Esophagus squamous epithelium (tissue), 5 donors: Measurements from ENCODE around the gene P2RX4. TPM values are rescaled to one million over a fixed set of nuclear protein-coding genes. Genes with fewer than 3 reads are reported as not detected.

Source experiments
- DNase-seq: peaks from one replicate; lab custom pipeline; 2025; lab: John Stamatoyannopoulos, UW
- H3K27ac ChIP-seq, 4 donors: fragments of 200-600 bp; sonication (generic); one replicate each; pipeline ENCODE4 v1.5.1; 2016 to 2019; ENCODE audit warnings: mild to moderate bottlenecking in 1 of 4
- H3K27me3 ChIP-seq, 4 donors: fragments of 200-600 bp; sonication (generic); 1 replicate in 3 of 4; 2 replicates in 1 of 4; pipeline versions ENCODE4 v1.5.1 to v1.6.0; 2017 to 2021; ENCODE audit warnings: antibody characterized with exemption in 1 of 4
- H3K36me3 ChIP-seq, 3 donors: fragments of 200-600 bp; sonication (generic); one replicate each; pipeline ENCODE4 v1.5.1; 2016 to 2019
- H3K4me1 ChIP-seq, 3 donors: fragments of 200-600 bp; sonication (generic); one replicate each; pipeline ENCODE4 v1.5.1; 2017 to 2019
- H3K4me3 ChIP-seq, 4 donors: fragments of 200-600 bp; sonication (generic); 1 replicate in 3 of 4; 2 replicates in 1 of 4; pipeline ENCODE4 v1.5.1; 2016 to 2019; ENCODE audit warnings: mild to moderate bottlenecking in 2 of 4, moderate library complexity in 1 of 4
- H3K9me3 ChIP-seq, 3 donors: fragments of 200-600 bp; sonication (generic); one replicate each; pipeline ENCODE4 v1.5.1; 2016 to 2019
- POLR2A ChIP-seq, 4 donors: fragments of 450-650 bp; IDR thresholded peaks; one replicate each; pipeline ENCODE4 v1.6.1; 2017; ENCODE audit warnings: antibody characterized with exemption in 4 of 4, mild to moderate bottlenecking in 4 of 4, moderate library complexity in 3 of 4
- WGBS, 2 donors: methylation state at CpG; one replicate each; pipeline ENCODE4 v1.1.5; 2018; 5-methylcytosine and 5-hydroxymethylcytosine counted together
- intact Hi-C: fragments of 100-400 bp; cut with DNase I; formaldehyde crosslinking; loops from one replicate; pipeline ENCODE4 v1.15.0; 2022
- total RNA-seq, 4 donors: library from RNA; depleted of rRNA; stranded (reverse); fragments of >200 nt; gene quantifications; one replicate each; pipeline ENCODE4 v1.1.0, GENCODE V29; 2016
- TF ChIP-seq, protein P1 (sequence below), 6 experiments: fragments of 450-650 bp in 4 of 6; fragments of 200-600 bp in 2 of 6; sonication (generic) in 2 of 6; IDR thresholded peaks; one replicate each; pipeline ENCODE4 v1.5.1; 2016 to 2019; ENCODE audit warnings: antibody characterized with exemption in 6 of 6, mild to moderate bottlenecking in 4 of 6, moderate library complexity in 4 of 6
- donor health status: DM: yes; HTN: yes; CAD: no.

The P2RX4 gene
- total RNA-seq, 4 donors from 2014 or later = 13.0 to 32.3 (median 19.9) TPM

DNA sequence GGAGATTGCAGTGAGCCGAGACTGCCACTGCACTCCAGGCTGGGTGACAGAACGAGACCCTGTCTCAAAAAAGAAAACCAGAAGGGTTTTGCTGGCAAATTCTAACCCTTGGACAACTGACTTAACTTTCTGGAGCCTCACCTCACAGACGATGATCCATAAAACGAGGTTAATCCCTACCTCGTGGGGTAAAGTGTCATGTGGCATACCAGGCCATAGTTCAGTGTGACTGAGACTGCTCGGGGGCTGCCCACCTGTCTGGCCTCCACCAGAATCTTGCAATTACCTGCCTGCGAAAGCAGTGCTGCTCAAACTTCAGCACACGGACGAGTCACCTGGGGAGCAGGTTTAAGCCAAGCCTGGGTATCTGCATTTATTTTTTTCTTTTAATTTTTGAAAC, 26.8 kb downstream of the P2RX4 start:
- TF ChIP-seq POLR2A (IDR thresholded peaks at IDR 0.05) = no peak
- TF ChIP-seq, protein P1, sequence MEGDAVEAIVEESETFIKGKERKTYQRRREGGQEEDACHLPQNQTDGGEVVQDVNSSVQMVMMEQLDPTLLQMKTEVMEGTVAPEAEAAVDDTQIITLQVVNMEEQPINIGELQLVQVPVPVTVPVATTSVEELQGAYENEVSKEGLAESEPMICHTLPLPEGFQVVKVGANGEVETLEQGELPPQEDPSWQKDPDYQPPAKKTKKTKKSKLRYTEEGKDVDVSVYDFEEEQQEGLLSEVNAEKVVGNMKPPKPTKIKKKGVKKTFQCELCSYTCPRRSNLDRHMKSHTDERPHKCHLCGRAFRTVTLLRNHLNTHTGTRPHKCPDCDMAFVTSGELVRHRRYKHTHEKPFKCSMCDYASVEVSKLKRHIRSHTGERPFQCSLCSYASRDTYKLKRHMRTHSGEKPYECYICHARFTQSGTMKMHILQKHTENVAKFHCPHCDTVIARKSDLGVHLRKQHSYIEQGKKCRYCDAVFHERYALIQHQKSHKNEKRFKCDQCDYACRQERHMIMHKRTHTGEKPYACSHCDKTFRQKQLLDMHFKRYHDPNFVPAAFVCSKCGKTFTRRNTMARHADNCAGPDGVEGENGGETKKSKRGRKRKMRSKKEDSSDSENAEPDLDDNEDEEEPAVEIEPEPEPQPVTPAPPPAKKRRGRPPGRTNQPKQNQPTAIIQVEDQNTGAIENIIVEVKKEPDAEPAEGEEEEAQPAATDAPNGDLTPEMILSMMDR (IDR thresholded peaks at IDR 0.05) = no peak
- peaks cover 0 to 79% (median 6%) of the 10 kb centered on the region in 3 donors for H3K36me3 ChIP-seq
- H3K27ac ChIP-seq = no peak overlapping the region
- H3K27me3 ChIP-seq = no peaks in the 10 kb centered on the region
- no peak for DNase-seq
- peaks cover 16 to 25% (median 19%) of the 10 kb centered on the region in 3 donors for H3K4me1 ChIP-seq
- 83 to 86% methylated on average over 8 to 9 of the region's 9 CpGs for WGBS, 2 donors
- H3K4me3 ChIP-seq = no peak overlapping the region
- H3K9me3 ChIP-seq = no peaks in the 10 kb centered on the region
- intact Hi-C loops = no loop called here

DNA sequence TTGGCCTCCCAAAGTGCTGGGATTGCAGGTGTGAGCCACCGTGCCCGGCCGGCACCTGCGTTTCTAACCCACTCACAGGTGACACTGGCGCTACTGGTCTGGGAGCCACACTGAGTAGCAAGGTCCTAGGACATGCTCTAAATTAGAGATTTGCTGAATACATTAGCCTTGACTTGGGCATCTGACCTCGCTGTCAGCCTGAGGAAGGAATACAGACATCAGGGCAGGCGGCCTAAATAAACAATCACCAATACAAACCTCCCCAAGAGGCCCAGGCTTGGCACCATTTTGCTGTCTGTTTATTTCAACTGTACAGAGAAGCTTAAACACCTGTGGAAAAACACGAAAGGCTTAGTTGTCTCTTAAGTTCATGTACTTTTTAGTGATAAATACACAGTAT, 27.5 kb downstream of the P2RX4 start:
- 74 to 94% methylated on average over 5 to 7 of the region's 8 CpGs for WGBS, 2 donors
- TF ChIP-seq, protein P1 (IDR thresholded peaks at IDR 0.05) = no peak
- no peak for TF ChIP-seq POLR2A (IDR thresholded peaks at IDR 0.05)
- intact Hi-C loops = no loop called here
- Histone ChIP-seq H3K27ac (no peak overlapping the region), H3K27me3 (no peaks in the 10 kb centered on the region), H3K36me3 (peaks cover 0 to 81% (median 6%) of the 10 kb centered on the region in 3 donors), H3K9me3 (no peaks in the 10 kb centered on the region), H3K4me1 (peaks cover 16 to 25% (median 19%) of the 10 kb centered on the region in 3 donors), H3K4me3 (no peak overlapping the region)
- no peak for DNase-seq

DNA sequence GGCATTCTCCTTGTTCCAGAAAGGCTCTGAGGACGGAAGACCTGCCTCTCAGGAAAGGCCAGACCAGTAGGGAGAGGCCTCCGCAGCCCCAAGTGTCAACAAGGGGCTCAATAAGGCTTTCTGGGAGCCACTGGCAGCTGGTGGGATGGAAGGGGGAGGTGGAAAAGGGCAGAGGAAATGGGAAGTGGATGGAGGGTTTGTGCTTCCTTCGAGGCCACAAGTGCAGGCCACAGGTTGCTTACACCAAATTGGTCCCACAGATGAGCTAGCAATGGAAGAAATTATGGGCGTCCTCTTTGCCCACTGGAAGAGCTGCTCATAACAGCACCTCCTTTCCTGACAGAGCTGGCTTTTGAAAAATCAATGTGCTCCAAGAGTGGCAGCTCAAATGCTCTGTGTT, 28.2 kb downstream of the P2RX4 start:
- H3K9me3 ChIP-seq = no peaks in the 10 kb centered on the region
- no peak for DNase-seq
- TF ChIP-seq POLR2A (IDR thresholded peaks at IDR 0.05) = no peak
- TF ChIP-seq, protein P1 (IDR thresholded peaks at IDR 0.05) = no peak
- intact Hi-C loops = no loop called here
- H3K36me3 ChIP-seq = peaks cover 3 to 79% (median 6%) of the 10 kb centered on the region in 3 donors
- H3K27me3 ChIP-seq = no peaks in the 10 kb centered on the region
- H3K27ac ChIP-seq = no peak overlapping the region
- 80 to 96% methylated on average over 3 to 4 of the region's 4 CpGs for WGBS, 2 donors
- H3K4me1 ChIP-seq = peaks cover 16 to 25% (median 19%) of the 10 kb centered on the region in 3 donors
- H3K4me3 ChIP-seq = no peak overlapping the region

DNA sequence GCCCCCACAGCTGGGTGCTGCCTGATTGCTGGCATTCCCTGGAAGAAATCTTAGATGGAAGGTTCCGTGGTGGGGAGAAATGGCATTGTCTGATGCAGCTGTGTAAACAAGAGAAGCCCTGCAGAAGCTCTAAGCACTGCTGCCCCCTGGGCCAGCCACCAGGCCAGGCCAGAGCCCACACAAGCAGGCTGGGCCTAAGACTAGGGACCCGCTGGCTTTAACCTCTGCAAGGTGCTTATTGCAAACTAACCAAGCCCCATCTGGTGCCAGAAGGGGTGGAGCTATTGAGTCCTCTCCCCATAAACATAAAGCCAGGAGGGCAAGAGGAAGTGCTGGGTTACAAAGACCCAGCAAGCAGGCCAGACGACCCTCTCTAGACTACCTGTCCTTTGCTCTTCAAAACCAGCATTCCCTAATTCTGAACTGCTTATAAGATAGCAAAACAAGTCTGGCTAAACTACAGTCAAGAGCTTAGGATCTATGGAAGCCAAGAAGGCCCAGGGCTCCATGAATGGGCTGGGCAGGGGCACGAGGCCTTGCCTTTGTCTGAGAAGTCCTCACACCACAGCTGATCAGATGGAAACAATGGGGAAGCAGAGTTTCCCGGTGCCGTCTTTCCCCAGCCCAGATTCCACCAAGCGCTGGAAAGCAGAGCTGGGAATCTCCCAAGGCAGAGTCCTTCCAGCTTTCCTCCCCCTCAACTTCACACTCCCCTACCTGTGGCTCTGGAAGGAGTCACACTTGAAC, 28.8 kb downstream of the P2RX4 start:
- Histone ChIP-seq H3K27me3 (no peaks in the 10 kb centered on the region), H3K4me3 (no peak overlapping the region), H3K4me1 (peaks cover 16 to 25% (median 19%) of the 10 kb centered on the region in 3 donors), H3K9me3 (no peaks in the 10 kb centered on the region), H3K27ac (peak overlapping the region in 2 of 4 donors; percentile 22 to 64), H3K36me3 (peaks cover 10 to 79% (median 11%) of the 10 kb centered on the region in 3 donors)
- WGBS, 2 donors = 29 to 40% methylated on average over 6 of the region's 7 CpGs
- TF ChIP-seq, protein P1 (IDR thresholded peaks at IDR 0.05) = no peak
- TF ChIP-seq POLR2A (IDR thresholded peaks at IDR 0.05) = no peak
- DNase-seq = no peak
- intact Hi-C loops = no loop called here

DNA sequence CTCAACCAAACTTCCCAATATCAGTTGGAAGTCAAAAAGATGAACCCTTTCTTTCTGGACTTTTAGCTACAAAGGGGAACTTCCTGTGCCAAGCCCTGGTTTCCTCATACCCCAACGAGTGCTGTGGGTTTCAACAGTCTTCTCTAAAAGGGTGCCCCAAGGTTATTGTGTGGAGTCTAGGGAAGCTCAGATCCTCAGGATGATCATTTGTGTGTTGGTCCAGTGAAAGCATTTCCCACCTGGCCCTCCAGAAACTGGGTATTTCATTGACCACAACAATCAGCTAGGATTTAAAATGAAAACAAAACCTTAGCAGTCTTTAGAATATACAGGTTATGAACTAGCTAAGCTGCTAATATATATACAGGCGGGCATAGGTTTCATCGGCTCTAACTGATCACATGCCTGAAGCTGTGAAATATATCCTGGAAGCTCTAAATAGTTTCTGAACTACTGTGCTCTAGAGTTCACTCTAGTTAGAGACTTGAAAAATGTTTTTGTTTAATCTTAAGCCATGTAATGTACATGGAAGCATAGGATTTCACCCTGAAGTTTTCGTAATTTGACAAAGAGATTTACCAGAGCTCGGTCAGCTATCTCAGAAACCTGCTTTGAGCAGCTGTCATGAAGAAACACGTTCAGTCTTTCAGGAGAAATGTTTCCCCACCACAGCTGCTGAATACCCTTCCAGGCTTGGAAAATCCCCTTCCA, 29.6 kb downstream of the P2RX4 start:
- 43 to 44% methylated on average over 6 of the region's 6 CpGs for WGBS, 2 donors
- TF ChIP-seq, protein P1 (IDR thresholded peaks at IDR 0.05) = no peak
- TF ChIP-seq POLR2A (IDR thresholded peaks at IDR 0.05) = no peak
- peaks cover 15 to 80% (median 16%) of the 10 kb centered on the region in 3 donors for H3K36me3 ChIP-seq
- no peak for DNase-seq
- H3K27ac ChIP-seq = peak overlapping the region in 2 of 4 donors; percentile 22 to 64
- H3K4me1 ChIP-seq = peaks cover 16 to 25% (median 19%) of the 10 kb centered on the region in 3 donors
- no peaks in the 10 kb centered on the region for H3K9me3 ChIP-seq
- intact Hi-C loops = no loop called here
- H3K27me3 ChIP-seq = no peaks in the 10 kb centered on the region
- H3K4me3 ChIP-seq = no peak overlapping the region
